ENCODE measurements around the gene MBTPS2. TPM values are rescaled to one million over a fixed set of nuclear protein-coding genes. Genes with fewer than 3 reads are reported as not detected.

Gene MBTPS2
- total and polyA plus RNA-seq, 9 of the 15 experiments (the other 6 are each of a cell fraction or from before 2014, with no cell fraction given) = 2.3 to 18.7 (median 4.0) TPM

GRCh38 chrX:21926527-21927278, 87.3 kb downstream of the MBTPS2 start (continued):
- TF ChIP-seq MEIS2 (IDR thresholded peaks at IDR 0.05; ENCODE audit: partially characterized antibody) (peak; percentile 67), NFIX (CRISPR knock-in tag; IDR thresholded peaks at IDR 0.05; ENCODE audit: low read depth) (no peak), ARID1B (IDR thresholded peaks at IDR 0.05) (peak; percentile 66), RBM17 (IDR thresholded peaks at IDR 0.05; ENCODE audit: borderline replicate concordance, low read depth, low read length) (no peak), FOS (IDR thresholded peaks at IDR 0.05; ENCODE audit: extremely low read depth, insufficient read length) (peak; percentile 2), FOSL1 (tag; conservative IDR thresholded peaks at IDR 0.05) (peak; percentile 96), SMARCC2 (IDR thresholded peaks at IDR 0.05; ENCODE audit: low read depth) (peak; percentile 63; the same call in 1 of the 2 replicates), TAF9B (IDR thresholded peaks at IDR 0.05; ENCODE audit: partially characterized antibody) (peak; percentile 34), FOXO4 (CRISPR knock-in tag; IDR thresholded peaks at IDR 0.05) (no peak), SMARCA4 (IDR thresholded peaks at IDR 0.05) (peak; percentile 75), ZNF318 (IDR thresholded peaks at IDR 0.05; ENCODE audit: borderline replicate concordance in 1 of 2, low read depth in 1 of 2) (peak in 1 of 2 experiments; percentile 50; a peak in 1 of 4 replicates), MECOM (CRISPR knock-in tag; IDR thresholded peaks at IDR 0.05) (no peak), JUN (IDR thresholded peaks at IDR 0.05; ENCODE audit: borderline replicate concordance, low read depth, low read length) (peak; percentile 91), JUN (CRISPR knock-in tag; IDR thresholded peaks at IDR 0.05; ENCODE audit: borderline replicate concordance) (no peak), ATF7 (IDR thresholded peaks at IDR 0.05) (peak; percentile 68), ZNF280A (IDR thresholded peaks at IDR 0.05; ENCODE audit: low read depth, partially characterized antibody) (no peak)

All from K562 (cell line).